Testis (tissue), 3 donors: ENCODE results near the gene ABCB11. TPM values are rescaled to one million over a fixed set of nuclear protein-coding genes. Genes with fewer than 3 reads are reported as not detected.

Experiments used
- DNase-seq: peaks from one replicate; pipeline ENCODE4 v3.0.0-alpha.2; 2019
- H3K27ac ChIP-seq, 2 donors: fragments of 200-600 bp; sonication (generic); one replicate each; pipeline ENCODE4 v1.5.1; 2019
- H3K27me3 ChIP-seq: fragments of 200-600 bp; sonication (generic); one replicate; pipeline ENCODE4 v1.5.1; 2019
- H3K36me3 ChIP-seq: fragments of 200-600 bp; sonication (generic); one replicate; pipeline ENCODE4 v1.5.1; 2017; ENCODE audit warnings: low read depth; ENCODE audit errors: missing control alignments
- H3K4me1 ChIP-seq: fragments of 200-600 bp; sonication (generic); one replicate; pipeline ENCODE4 v1.5.1; 2019
- H3K4me3 ChIP-seq, 2 donors: fragments of 200-600 bp; sonication (generic); one replicate each; pipeline ENCODE4 v1.5.1; 2017 to 2019
- H3K9me3 ChIP-seq: fragments of 200-600 bp; sonication (generic); one replicate; pipeline ENCODE4 v1.5.1; 2017
- CTCF ChIP-seq, 3 experiments: fragments of 450-650 bp in 2 of 3; fragments of 200-600 bp in 1 of 3; sonication (generic) in 1 of 3; IDR thresholded peaks; one replicate each; pipeline ENCODE4 v1.5.1; 2016 to 2019; ENCODE audit warnings: antibody characterized with exemption in 3 of 3, mild to moderate bottlenecking in 2 of 3, moderate library complexity in 1 of 3
- POLR2A ChIP-seq: fragments of 450-650 bp; IDR thresholded peaks from one replicate; pipeline ENCODE4 v1.6.1; 2017; ENCODE audit warnings: antibody characterized with exemption, mild to moderate bottlenecking, moderate library complexity
- WGBS, 2 donors: methylation state at CpG; one replicate each; pipeline ENCODE4 v1.1.5; 2018; 5-methylcytosine and 5-hydroxymethylcytosine counted together
- intact Hi-C: fragments of 100-400 bp; cut with DNase I; formaldehyde crosslinking; loops from one replicate; pipeline ENCODE4 v1.15.1; 2023; ENCODE audit warnings: low total_unique reads
- polyA plus RNA-seq: library from polyadenylated mRNA; stranded (reverse); fragments of 350-450 nt; fragmentation: Illumina TruSeq; extraction: RNeasy Lipid Tissue Mini Kit (QIAGEN cat#74804); gene quantifications from one replicate; pipeline ENCODE4 v1.2.3, GENCODE V29; 2014; ENCODE audit warnings: low read depth, low replicate concordance; ENCODE audit not compliant: insufficient read depth
- total RNA-seq, 2 donors: library from RNA; depleted of rRNA; stranded (reverse); fragments of >200 nt; gene quantifications; one replicate each; pipeline ENCODE4 v1.2.3, GENCODE V29; 2016

The ABCB11 gene
- total and polyA plus RNA-seq, 3 donors from 2014 or later = 4.6 to 16.1 (median 7.2) TPM

DNA sequence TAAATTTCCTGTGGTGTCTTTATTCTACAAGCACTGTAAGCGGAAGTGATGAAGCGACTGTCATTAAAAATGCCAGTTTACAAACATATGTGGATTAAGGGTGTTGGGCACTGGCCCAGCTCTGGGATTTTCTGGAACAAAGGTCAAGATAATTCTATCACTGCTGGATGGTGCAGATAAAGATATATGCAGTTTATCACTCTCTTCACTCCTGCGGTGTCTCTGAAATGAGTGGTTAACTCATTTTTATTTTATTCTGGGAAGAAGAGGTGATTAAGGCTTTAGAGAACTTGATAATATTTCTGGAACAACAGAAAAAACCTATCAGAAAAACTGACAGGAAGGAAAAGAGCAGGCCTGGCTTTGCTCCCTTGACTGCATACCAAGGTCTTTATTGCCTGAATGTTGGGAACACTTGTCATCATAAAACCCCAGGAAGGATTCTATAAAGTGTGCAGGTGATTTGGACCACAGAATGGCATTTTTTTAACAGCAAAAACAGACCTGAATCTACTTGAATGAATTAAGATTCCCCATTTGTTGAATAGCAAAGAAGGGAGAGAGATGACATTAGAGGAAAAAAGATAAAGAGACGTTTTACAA is 32.4 kb downstream of the ABCB11 start:
- Histone ChIP-seq H3K27me3 (no peaks in the 10 kb centered on the region), H3K4me1 (no peaks in the 10 kb centered on the region), H3K36me3 (no peaks in the 10 kb centered on the region), H3K27ac (no peak overlapping the region), H3K9me3 (no peaks in the 10 kb centered on the region), H3K4me3 (no peak overlapping the region)
- no peak for DNase-seq
- WGBS, 2 donors = 73 to 79% methylated on average over 4 of the region's 4 CpGs
- TF ChIP-seq CTCF (IDR thresholded peaks at IDR 0.05) (no peak), POLR2A (no peak)
- intact Hi-C loops = no loop called here

- no peak for DNase-seq
- Histone ChIP-seq H3K36me3 (no peaks in the 10 kb centered on the region), H3K4me3 (no peak overlapping the region), H3K27me3 (no peaks in the 10 kb centered on the region), H3K27ac (no peak overlapping the region), H3K9me3 (no peaks in the 10 kb centered on the region), H3K4me1 (no peaks in the 10 kb centered on the region)
- TF ChIP-seq POLR2A (no peak), CTCF (IDR thresholded peaks at IDR 0.05) (no peak)
- WGBS, 2 donors = 89 to 92% methylated on average over 1 of the region's 1 CpG
- intact Hi-C loops = no loop called here
These were observed 33.3 kb downstream of the ABCB11 start for GRCh38 chr2:168997794-168998193.

GRCh38 chr2:168997118-168997521 is 34.0 kb downstream of the ABCB11 start:
- intact Hi-C loops = no loop called here
- TF ChIP-seq CTCF (IDR thresholded peaks at IDR 0.05) = no peak
- no peak for TF ChIP-seq POLR2A
- DNase-seq = no peak

GRCh38 chr2:168995744-168996143 is 35.4 kb downstream of the ABCB11 start:
- 88 to 89% methylated on average over 1 of the region's 1 CpG for WGBS, 2 donors
- DNase-seq = no peak
- TF ChIP-seq POLR2A (no peak), CTCF (IDR thresholded peaks at IDR 0.05) (no peak)
- Histone ChIP-seq H3K4me3 (no peak overlapping the region), H3K27me3 (no peaks in the 10 kb centered on the region), H3K9me3 (no peaks in the 10 kb centered on the region), H3K36me3 (no peaks in the 10 kb centered on the region), H3K27ac (no peak overlapping the region), H3K4me1 (no peaks in the 10 kb centered on the region)
- intact Hi-C loops = no loop called here

More at GRCh38 chr2:168997118-168997521, 34.0 kb downstream of the ABCB11 start:
- Histone ChIP-seq H3K36me3 (no peaks in the 10 kb centered on the region), H3K9me3 (no peaks in the 10 kb centered on the region), H3K27ac (no peak overlapping the region), H3K4me1 (no peaks in the 10 kb centered on the region), H3K4me3 (no peak overlapping the region), H3K27me3 (no peaks in the 10 kb centered on the region)
- WGBS, 2 donors = 17 to 44% methylated on average over 1 of the region's 1 CpG

GRCh38 chr2:168993538-168993937 is 37.6 kb downstream of the ABCB11 start:
- DNase-seq = no peak
- TF ChIP-seq POLR2A (no peak), CTCF (IDR thresholded peaks at IDR 0.05) (no peak)
- H3K27ac ChIP-seq = no peak overlapping the region
- H3K4me1 ChIP-seq = no peaks in the 10 kb centered on the region
- WGBS, 2 donors = 85% methylated on average over 3 of the region's 3 CpGs
- no peak overlapping the region for H3K4me3 ChIP-seq
- no peaks in the 10 kb centered on the region for H3K9me3 ChIP-seq
- no peaks in the 10 kb centered on the region for H3K27me3 ChIP-seq
- intact Hi-C loops = no loop called here
- H3K36me3 ChIP-seq = no peaks in the 10 kb centered on the region
